HepG2 (cell line): ENCODE data around the gene SYAP1. TPM values are rescaled to one million over a fixed set of nuclear protein-coding genes. Genes with fewer than 3 reads are reported as not detected.

ENCODE experiments used
- ATAC-seq: fragments of 200-7000 bp; cut with Tn5 transposase; 3 replicates; pipeline ENCODE4 v1.9.1; 2020; ENCODE audit warnings: mild to moderate bottlenecking, moderate library complexity
- BruUV-seq: library from RNA; stranded (reverse); fragments of 400-500 nt; replicated peaks from 2 replicates; lab custom pipeline; 2021; lab: Mats Ljungman, UMichigan
- CTCF ChIA-PET: fragments of 300-600 bp; formaldehyde crosslinking; extraction: SDS; loops from one replicate; lab custom pipeline; 2021; ENCODE audit warnings: low total read pairs, inconsistent platforms, low intra/inter-chr PET ratio; lab: Yijun Ruan, JAX
- POLR2A ChIA-PET: fragments of 350-600 bp; sonication (Branson Sonifier 250); formaldehyde crosslinking; loops from one replicate; lab custom pipeline; 2020; ENCODE audit warnings: antibody characterized with exemption, inconsistent platforms; lab: Yijun Ruan, JAX
- DNase-seq: peaks from one replicate; pipeline ENCODE4 v3.0.0-alpha.2; 2015; ENCODE audit warnings: low spot score
- FAIRE-seq: peaks from 3 replicates; lab custom pipeline; 2011; peaks lifted over from hg19 to GRCh38; lab: Jason Lieb, UNC
- H2AFZ ChIP-seq: one replicate; pipeline ENCODE4 v1.6.1; 2011; ENCODE audit warnings: low read length, inconsistent platforms
- H3K27ac ChIP-seq: fragments of 300-600 bp; 3 replicates; pipeline ENCODE4 v1.8.0; 2011; ENCODE audit warnings: mixed run types, mild to moderate bottlenecking, mixed read lengths, low read length, inconsistent platforms; ENCODE audit not compliant: insufficient read depth; ENCODE audit errors: extremely low read length
- H3K27me3 ChIP-seq, 2 experiments: fragments of 200-600 bp in 1 of 2; 2 replicates in 1 of 2; 3 replicates in 1 of 2; pipeline versions ENCODE4 v1.6.0 to v1.8.0; 2011; ENCODE audit warnings: low read length in 2 of 2, mild to moderate bottlenecking in 2 of 2, moderate library complexity in 2 of 2, inconsistent platforms in 1 of 2; ENCODE audit not compliant: insufficient read depth in 2 of 2, control insufficient read depth in 1 of 2
- H3K36me3 ChIP-seq, 2 experiments: fragments of 200-600 bp in 1 of 2; replicated peaks in 1 of 2; 2 replicates in 1 of 2; 3 replicates in 1 of 2; pipeline versions ENCODE4 v1.5.1 to v1.8.0; 2011; ENCODE audit warnings: low read length in 2 of 2, inconsistent platforms in 1 of 2; ENCODE audit not compliant: insufficient read depth in 2 of 2, control insufficient read depth in 1 of 2
- H3K4me1 ChIP-seq: 2 replicates; pipeline ENCODE4 v1.5.1; 2012; ENCODE audit warnings: low read length, inconsistent platforms; ENCODE audit not compliant: insufficient read depth
- H3K4me2 ChIP-seq: 2 replicates; pipeline ENCODE4 v1.6.0; 2011; ENCODE audit warnings: low read depth, low read length, inconsistent platforms
- H3K4me3 ChIP-seq, 3 experiments: fragments of 200-600 bp in 1 of 3; sonication (generic), shearing (Covaris generic) in 1 of 3; replicated peaks in 1 of 3; 2 replicates each; pipeline ENCODE4 v1.5.1; 2011 to 2016; ENCODE audit warnings: low read length in 3 of 3, inconsistent platforms in 2 of 3, low read depth in 2 of 3, mild to moderate bottlenecking in 2 of 3, control low read depth in 1 of 3, mixed read lengths in 1 of 3; ENCODE audit not compliant: insufficient read depth in 1 of 3
- H3K79me2 ChIP-seq: one replicate; pipeline ENCODE4 v1.6.1; 2011; ENCODE audit warnings: low read length, inconsistent platforms; ENCODE audit not compliant: insufficient read depth
- H3K9ac ChIP-seq: 2 replicates; pipeline ENCODE4 v1.6.0; 2011; ENCODE audit warnings: mild to moderate bottlenecking, low read depth, low read length, inconsistent platforms; ENCODE audit not compliant: insufficient read depth
- H3K9me3 ChIP-seq: 2 replicates; pipeline ENCODE4 v1.5.1; 2012; ENCODE audit warnings: mild to moderate bottlenecking, low read length
- H4K20me1 ChIP-seq: 2 replicates; pipeline ENCODE4 v1.6.0; 2011; ENCODE audit warnings: inconsistent platforms, mild to moderate bottlenecking, low read length, moderate library complexity; ENCODE audit not compliant: insufficient read depth
- EED ChIP-seq: sonication (generic); formaldehyde crosslinking; IDR thresholded peaks from 2 replicates; pipeline ENCODE4 v1.5.0; 2020; ENCODE audit warnings: mild to moderate bottlenecking, missing genetic modification reagents
- MBNL3 ChIP-seq: fragments of 250-450 bp; sonication (Bioruptor Pico); conservative IDR thresholded peaks from 2 replicates; pipeline ENCODE4 v1.8.0; 2022; ENCODE audit warnings: mild to moderate bottlenecking, inconsistent platforms
- NR2C2 ChIP-seq: sonication (generic); formaldehyde crosslinking; IDR thresholded peaks from 2 replicates; pipeline ENCODE4 v1.4.0; 2020; ENCODE audit warnings: missing genetic modification reagents, mild to moderate bottlenecking, moderate library complexity, borderline replicate concordance
- NR2F6 ChIP-seq, 2 experiments: IDR thresholded peaks; 2 replicates each; pipeline ENCODE4 v1.6.1; 2016; ENCODE audit warnings: antibody characterized with exemption in 1 of 2, mild to moderate bottlenecking in 1 of 2
- REPIN1 ChIP-seq: sonication (generic); formaldehyde crosslinking; IDR thresholded peaks from 2 replicates; pipeline ENCODE4 v1.8.0; 2022; ENCODE audit warnings: missing genetic modification reagents, low read depth, mild to moderate bottlenecking, borderline replicate concordance
- ZBTB7A ChIP-seq: sonication (generic); formaldehyde crosslinking; IDR thresholded peaks from 2 replicates; pipeline ENCODE4 v1.8.0; 2022; ENCODE audit warnings: mild to moderate bottlenecking, missing genetic modification reagents
- ZFYVE20 ChIP-seq: sonication (generic); formaldehyde crosslinking; IDR thresholded peaks from 2 replicates; pipeline ENCODE4 v1.8.0; 2023; ENCODE audit warnings: low read depth, mild to moderate bottlenecking, moderate library complexity, missing genetic modification reagents, borderline replicate concordance
- ZNF317 ChIP-seq: sonication (generic); formaldehyde crosslinking; IDR thresholded peaks from 2 replicates; pipeline ENCODE4 v1.5.0; 2020; ENCODE audit warnings: mild to moderate bottlenecking, missing genetic modification reagents
- ZNF510 ChIP-seq: sonication (generic); formaldehyde crosslinking; IDR thresholded peaks from 2 replicates; pipeline ENCODE4 v1.4.0; 2020; ENCODE audit warnings: low read depth, mild to moderate bottlenecking, missing genetic modification reagents
- ZNF605 ChIP-seq: sonication (generic); formaldehyde crosslinking; IDR thresholded peaks from 2 replicates; pipeline ENCODE4 v1.8.0; 2022; ENCODE audit warnings: mild to moderate bottlenecking, missing genetic modification reagents
- ZNF776 ChIP-seq: sonication (generic); formaldehyde crosslinking; IDR thresholded peaks from 2 replicates; pipeline ENCODE4 v1.4.0; 2020; ENCODE audit warnings: mild to moderate bottlenecking, missing genetic modification reagents
- WGBS: methylation state at CpG from one replicate; pipeline ENCODE4 v1.1.6; 2017; ENCODE audit warnings: low lambda C conversion rate; 5-methylcytosine and 5-hydroxymethylcytosine counted together
- in situ Hi-C: cut with HindIII; loops from 2 replicates; pipeline ENCODE4 v1.10.0; 2017; ENCODE audit warnings: low pct_unique_long_range_greater_than_20kb; ENCODE audit not compliant: extremely low pct_ligation_motif_present
- intact Hi-C: fragments of 100-400 bp; cut with micrococcal nuclease; formaldehyde crosslinking; loops from one replicate; pipeline ENCODE4 v1.10.0; 2022; ENCODE audit not compliant: unreplicated experiment
- polyA plus RNA-seq, 8 experiments: library from polyadenylated mRNA; depleted of rRNA in 3 of 8; stranded (reverse) in 7 of 8; unstranded in 1 of 8; fragments of >200 nt; fragmentation: Illumina TruSeq in 4 of 8; extraction: Trizol in 4 of 8; gene quantifications; 2 replicates each; pipeline versions ENCODE4 v1.2.1 to v1.2.3, GENCODE V29; 2011 to 2016; ENCODE audit warnings: low read depth in 4 of 8, missing spikeins in 1 of 8, mixed read lengths in 1 of 8; ENCODE audit not compliant: insufficient read depth in 1 of 8
- total RNA-seq, 5 experiments: library from RNA; depleted of rRNA; stranded (reverse); fragments of >200 nt; fragmentation: Illumina TruSeq; extraction: Trizol; gene quantifications; 2 replicates each; pipeline ENCODE4 v1.2.3, GENCODE V29; 2016; ENCODE audit warnings: low read depth in 1 of 5
- TF ChIP-seq, protein P1 (sequence below): IDR thresholded peaks from 2 replicates; pipeline ENCODE4 v1.6.1; 2016; ENCODE audit warnings: low read depth, control low read depth
- TF ChIP-seq, protein P2 (sequence below): sonication (generic); formaldehyde crosslinking; IDR thresholded peaks from 2 replicates; pipeline ENCODE4 v1.4.0; 2020; ENCODE audit warnings: mild to moderate bottlenecking, missing genetic modification reagents
- TF ChIP-seq, protein P3 (sequence below), 2 experiments: sonication (generic) in 1 of 2; formaldehyde crosslinking in 1 of 2; IDR thresholded peaks; 2 replicates each; pipeline versions ENCODE4 v1.5.1 to v1.6.1; 2011 to 2020; ENCODE audit warnings: borderline replicate concordance in 1 of 2, low read depth in 1 of 2, low read length in 1 of 2, mild to moderate bottlenecking in 1 of 2, missing genetic modification reagents in 1 of 2, moderate library complexity in 1 of 2
- TF ChIP-seq, protein P4 (sequence below): sonication (generic); formaldehyde crosslinking; conservative IDR thresholded peaks from 2 replicates; pipeline ENCODE4 v1.8.0; 2022; ENCODE audit warnings: low read depth, missing genetic modification reagents

The SYAP1 gene
- total and polyA plus RNA-seq, 2 of the 13 experiments (the other 11 are each of a cell fraction or from before 2014, with no cell fraction given): 4.9 to 18.5 TPM

DNA sequence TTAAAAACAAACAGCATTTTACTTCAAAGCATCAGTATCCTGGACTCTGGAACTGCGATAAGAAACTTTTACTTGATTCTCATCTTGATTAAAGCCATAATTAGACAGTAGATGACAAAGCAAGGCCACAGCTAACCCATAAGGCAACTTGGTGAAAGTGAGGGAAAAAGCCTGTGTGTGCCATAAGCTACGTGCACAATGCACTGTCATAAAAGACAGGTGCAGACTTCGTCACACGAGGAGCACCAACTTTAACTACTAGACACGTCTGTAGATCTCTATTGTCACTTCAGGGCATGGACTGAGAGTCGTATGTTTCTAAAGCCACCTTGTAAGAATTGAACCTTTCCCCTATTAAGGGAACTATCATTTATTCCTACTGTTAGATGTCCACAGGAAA lies 20.0 kb upstream of the SYAP1 start (continued):
- TF ChIP-seq, protein P1, sequence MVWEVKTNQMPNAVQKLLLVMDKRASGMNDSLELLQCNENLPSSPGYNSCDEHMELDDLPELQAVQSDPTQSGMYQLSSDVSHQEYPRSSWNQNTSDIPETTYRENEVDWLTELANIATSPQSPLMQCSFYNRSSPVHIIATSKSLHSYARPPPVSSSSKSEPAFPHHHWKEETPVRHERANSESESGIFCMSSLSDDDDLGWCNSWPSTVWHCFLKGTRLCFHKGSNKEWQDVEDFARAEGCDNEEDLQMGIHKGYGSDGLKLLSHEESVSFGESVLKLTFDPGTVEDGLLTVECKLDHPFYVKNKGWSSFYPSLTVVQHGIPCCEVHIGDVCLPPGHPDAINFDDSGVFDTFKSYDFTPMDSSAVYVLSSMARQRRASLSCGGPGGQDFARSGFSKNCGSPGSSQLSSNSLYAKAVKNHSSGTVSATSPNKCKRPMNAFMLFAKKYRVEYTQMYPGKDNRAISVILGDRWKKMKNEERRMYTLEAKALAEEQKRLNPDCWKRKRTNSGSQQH (CRISPR knock-in tag): no peak
- TF ChIP-seq MBNL3 (CRISPR knock-in tag): no peak

DNA sequence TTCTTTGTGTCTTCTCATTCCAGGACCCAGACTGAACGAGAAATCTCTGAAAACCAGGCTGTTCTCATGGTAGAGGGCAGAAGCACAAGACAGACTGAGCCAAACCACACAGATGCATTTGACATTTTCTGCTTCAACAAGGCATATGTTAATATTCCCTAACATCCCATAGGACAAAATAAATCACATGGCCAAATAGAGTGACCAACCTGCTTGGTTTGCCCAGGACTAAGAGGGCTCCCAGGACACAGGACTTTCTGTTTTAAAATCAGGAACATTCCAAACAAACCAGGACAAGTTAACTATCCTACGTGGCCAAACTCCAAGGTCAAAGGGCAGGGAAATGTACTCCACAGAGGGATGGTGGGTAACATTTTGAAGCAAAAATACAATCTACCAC lies 18.7 kb upstream of the SYAP1 start:
- H3K27me3 ChIP-seq: no peaks in the 10 kb centered on the region
- H3K4me1 ChIP-seq: peaks cover 38% of the 10 kb centered on the region
- H2AFZ ChIP-seq: no peak overlapping the region
- CTCF ChIA-PET: no interaction called here
- no peaks in the 10 kb centered on the region for H3K36me3 ChIP-seq
- H3K4me3 ChIP-seq: no peak overlapping the region
- H3K27ac ChIP-seq: peak overlapping the region; percentile 18
- FAIRE-seq: peak; percentile 23
- DNase-seq: peak; percentile 48
- H3K9ac ChIP-seq: no peak overlapping the region
- H3K9me3 ChIP-seq: no peaks in the 10 kb centered on the region
- no TSS peak for BruUV-seq
- no peaks in the 10 kb centered on the region for H4K20me1 ChIP-seq
- POLR2A ChIA-PET: no interaction called here
- in situ Hi-C loops (no loop called here), intact Hi-C loops (no loop called here)
- peak; percentile 79 for ATAC-seq
- H3K79me2 ChIP-seq: no peaks in the 10 kb centered on the region
- WGBS: 100% methylated on average over 1 of the region's 2 CpGs
- H3K4me2 ChIP-seq: no peak overlapping the region
- TF ChIP-seq ZNF605 (CRISPR knock-in tag) (no peak), ZBTB7A (CRISPR knock-in tag) (no peak), ZNF776 (CRISPR knock-in tag) (no peak), NR2F6 (IDR thresholded peaks at IDR 0.05) (no peak), NR2F6 (CRISPR knock-in tag; IDR thresholded peaks at IDR 0.05) (peak; percentile 29; the same call in 1 of the 2 replicates), EED (CRISPR knock-in tag) (no peak), REPIN1 (CRISPR knock-in tag) (no peak), NR2C2 (CRISPR knock-in tag) (0 out of 2 replicates have a peak, but pooled peaks have one; percentile 39), ZNF317 (CRISPR knock-in tag) (no peak), ZNF510 (CRISPR knock-in tag) (no peak), ZFYVE20 (no peak)
- TF ChIP-seq, protein P2, sequence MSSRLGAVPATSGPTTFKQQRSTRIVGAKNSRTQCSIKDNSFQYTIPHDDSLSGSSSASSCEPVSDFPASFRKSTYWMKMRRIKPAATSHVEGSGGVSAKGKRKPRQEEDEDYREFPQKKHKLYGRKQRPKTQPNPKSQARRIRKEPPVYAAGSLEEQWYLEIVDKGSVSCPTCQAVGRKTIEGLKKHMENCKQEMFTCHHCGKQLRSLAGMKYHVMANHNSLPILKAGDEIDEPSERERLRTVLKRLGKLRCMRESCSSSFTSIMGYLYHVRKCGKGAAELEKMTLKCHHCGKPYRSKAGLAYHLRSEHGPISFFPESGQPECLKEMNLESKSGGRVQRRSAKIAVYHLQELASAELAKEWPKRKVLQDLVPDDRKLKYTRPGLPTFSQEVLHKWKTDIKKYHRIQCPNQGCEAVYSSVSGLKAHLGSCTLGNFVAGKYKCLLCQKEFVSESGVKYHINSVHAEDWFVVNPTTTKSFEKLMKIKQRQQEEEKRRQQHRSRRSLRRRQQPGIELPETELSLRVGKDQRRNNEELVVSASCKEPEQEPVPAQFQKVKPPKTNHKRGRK (CRISPR knock-in tag): no peak
- TF ChIP-seq, protein P3, sequence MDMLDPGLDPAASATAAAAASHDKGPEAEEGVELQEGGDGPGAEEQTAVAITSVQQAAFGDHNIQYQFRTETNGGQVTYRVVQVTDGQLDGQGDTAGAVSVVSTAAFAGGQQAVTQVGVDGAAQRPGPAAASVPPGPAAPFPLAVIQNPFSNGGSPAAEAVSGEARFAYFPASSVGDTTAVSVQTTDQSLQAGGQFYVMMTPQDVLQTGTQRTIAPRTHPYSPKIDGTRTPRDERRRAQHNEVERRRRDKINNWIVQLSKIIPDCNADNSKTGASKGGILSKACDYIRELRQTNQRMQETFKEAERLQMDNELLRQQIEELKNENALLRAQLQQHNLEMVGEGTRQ (IDR thresholded peaks at IDR 0.05; ENCODE audit: low read depth, low read length): peak; percentile 33
- TF ChIP-seq, protein P3 (CRISPR knock-in tag; IDR thresholded peaks at IDR 0.05; ENCODE audit: borderline replicate concordance): peak; percentile 60; the same call in 1 of the 2 replicates
- TF ChIP-seq, protein P4, sequence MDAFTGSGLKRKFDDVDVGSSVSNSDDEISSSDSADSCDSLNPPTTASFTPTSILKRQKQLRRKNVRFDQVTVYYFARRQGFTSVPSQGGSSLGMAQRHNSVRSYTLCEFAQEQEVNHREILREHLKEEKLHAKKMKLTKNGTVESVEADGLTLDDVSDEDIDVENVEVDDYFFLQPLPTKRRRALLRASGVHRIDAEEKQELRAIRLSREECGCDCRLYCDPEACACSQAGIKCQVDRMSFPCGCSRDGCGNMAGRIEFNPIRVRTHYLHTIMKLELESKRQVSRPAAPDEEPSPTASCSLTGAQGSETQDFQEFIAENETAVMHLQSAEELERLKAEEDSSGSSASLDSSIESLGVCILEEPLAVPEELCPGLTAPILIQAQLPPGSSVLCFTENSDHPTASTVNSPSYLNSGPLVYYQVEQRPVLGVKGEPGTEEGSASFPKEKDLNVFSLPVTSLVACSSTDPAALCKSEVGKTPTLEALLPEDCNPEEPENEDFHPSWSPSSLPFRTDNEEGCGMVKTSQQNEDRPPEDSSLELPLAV (CRISPR knock-in tag): no peak
